ENCODE results near the gene FER.

Gene FER

DNA sequence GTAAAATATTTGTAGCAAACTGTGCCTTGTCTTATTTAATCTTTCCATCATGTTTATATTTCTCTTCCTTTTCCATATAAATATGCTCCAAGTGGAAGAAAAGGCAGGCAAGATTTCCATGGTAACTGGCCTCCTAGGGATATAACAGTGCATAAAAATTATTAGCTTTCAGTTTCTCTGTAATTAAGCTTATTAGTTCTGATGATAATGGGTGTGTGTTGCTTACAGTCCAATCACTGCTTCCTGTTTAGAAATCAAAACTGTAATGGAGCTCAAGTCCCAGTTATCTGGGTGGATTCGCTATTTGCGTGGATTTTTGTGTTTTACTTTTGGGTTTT lies 449.1 kb downstream of the FER start:
- Histone ChIP-seq H3K4me1 (no peaks in the 10 kb centered on the region), H3K27ac (no peak overlapping the region), H3K36me3 (no peaks in the 10 kb centered on the region), H3K4me3 (no peak overlapping the region), H3K27me3 (no peaks in the 10 kb centered on the region), H4K20me1 (no peaks in the 10 kb centered on the region), H3K9ac (no peak overlapping the region), H3K9me3 (no peaks in the 10 kb centered on the region), H3K4me2 (no peak overlapping the region)
- TF ChIP-seq Cebpa-rat (IDR thresholded peaks at IDR 0.05), result no peak

DNA sequence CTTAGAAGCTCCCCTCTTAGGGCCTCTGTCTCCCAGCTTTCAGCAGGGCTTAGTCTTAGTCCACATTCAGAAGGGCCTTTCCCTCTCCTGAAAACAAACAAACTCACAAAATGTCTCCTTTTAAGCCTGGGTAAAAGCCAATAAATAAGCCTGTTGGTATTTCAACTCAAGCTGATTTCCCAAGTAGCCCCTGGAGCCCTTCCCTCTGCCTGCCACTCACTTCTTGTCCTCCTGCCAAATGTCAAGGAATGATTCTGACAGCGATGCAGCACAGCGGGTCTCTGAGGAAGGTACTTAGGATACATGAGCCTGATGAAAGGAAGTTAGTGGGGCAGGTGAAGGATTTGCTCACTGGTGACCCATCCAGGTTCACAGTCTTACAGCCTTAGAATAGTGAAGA lies 451.6 kb downstream of the FER start:
- no peak overlapping the region for H3K4me3 ChIP-seq
- H3K9ac ChIP-seq, result no peak overlapping the region
- no peak for TF ChIP-seq Cebpa-rat (IDR thresholded peaks at IDR 0.05)
- H3K36me3 ChIP-seq, result no peaks in the 10 kb centered on the region
- H3K27me3 ChIP-seq, result no peaks in the 10 kb centered on the region
- H3K27ac ChIP-seq, result no peak overlapping the region
- H3K9me3 ChIP-seq, result no peaks in the 10 kb centered on the region
- H3K4me2 ChIP-seq, result no peak overlapping the region
- no peaks in the 10 kb centered on the region for H4K20me1 ChIP-seq
- no peaks in the 10 kb centered on the region for H3K4me1 ChIP-seq

DNA sequence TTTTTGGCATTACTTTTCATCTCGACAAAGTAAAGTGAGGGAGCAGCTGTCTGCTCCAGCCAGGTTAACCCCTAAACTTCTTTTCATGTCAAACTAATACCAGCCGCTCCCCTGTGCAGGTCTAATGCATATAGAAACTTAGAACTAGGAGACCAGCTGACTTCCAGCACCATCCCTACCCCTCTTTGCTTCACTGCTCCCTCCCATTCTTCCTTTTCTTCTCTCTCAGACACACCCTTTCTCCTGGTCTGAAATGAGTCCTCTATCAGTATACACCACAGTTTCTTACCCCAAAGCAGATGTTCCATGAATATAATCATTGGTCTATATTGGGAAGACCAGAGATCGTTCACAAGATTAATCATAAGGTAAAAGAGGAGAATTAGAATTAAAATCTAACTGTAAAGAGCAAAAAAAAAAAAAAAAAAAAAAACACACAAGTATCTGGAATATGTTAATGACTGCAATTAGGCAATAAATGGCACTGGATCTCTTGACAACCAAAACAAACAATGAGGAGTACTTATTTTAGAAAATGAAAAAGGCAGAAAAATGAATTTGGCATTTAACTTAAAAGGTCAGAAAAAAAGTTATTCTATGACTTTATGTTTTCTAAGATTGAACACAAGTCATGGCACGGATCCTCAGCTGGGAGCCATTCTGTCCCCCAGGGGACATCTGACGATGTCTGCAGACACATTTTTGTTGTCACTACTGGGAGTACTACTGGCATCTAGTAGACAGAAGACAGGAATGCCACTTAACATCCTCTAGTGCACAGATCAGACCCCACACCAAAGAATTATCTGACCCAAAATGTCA lies 452.3 kb downstream of the FER start:
- no peaks in the 10 kb centered on the region for H3K27me3 ChIP-seq
- H3K9me3 ChIP-seq, result peaks cover 6% of the 10 kb centered on the region; the same call in 1 of the 2 replicates
- no peak overlapping the region for H3K9ac ChIP-seq
- H3K27ac ChIP-seq, result no peak overlapping the region
- H3K36me3 ChIP-seq, result no peaks in the 10 kb centered on the region
- H4K20me1 ChIP-seq, result no peaks in the 10 kb centered on the region
- H3K4me1 ChIP-seq, result no peaks in the 10 kb centered on the region
- TF ChIP-seq Cebpa-rat (IDR thresholded peaks at IDR 0.05), result no peak
- H3K4me3 ChIP-seq, result no peak overlapping the region
- no peak overlapping the region for H3K4me2 ChIP-seq

DNA sequence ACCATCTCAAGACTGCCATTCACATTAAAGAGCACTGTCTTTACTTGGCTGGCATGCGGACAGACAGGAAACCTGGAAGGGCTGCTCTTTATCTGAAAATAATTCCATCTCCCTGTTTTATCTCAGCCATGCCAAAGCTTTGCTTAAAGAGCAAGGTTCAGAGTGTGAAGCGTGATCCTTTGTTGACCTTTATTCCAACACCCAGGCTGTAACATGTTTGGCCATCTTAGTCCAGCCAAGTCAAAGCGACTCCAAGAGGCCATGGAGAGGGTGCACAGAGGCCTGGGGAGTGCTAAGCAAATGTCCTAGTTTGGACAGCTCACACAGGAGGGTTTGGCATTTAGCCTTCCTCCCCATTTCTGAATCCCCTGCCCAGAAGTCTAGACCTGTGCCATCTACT lies 467.3 kb downstream of the FER start:
- H3K9me3 ChIP-seq, result peaks cover 11% of the 10 kb centered on the region; the same call in 1 of the 2 replicates
- H3K36me3 ChIP-seq, result no peaks in the 10 kb centered on the region
- H3K4me2 ChIP-seq, result no peak overlapping the region
- TF ChIP-seq Cebpa-rat (IDR thresholded peaks at IDR 0.05), result no peak
- H4K20me1 ChIP-seq, result no peaks in the 10 kb centered on the region
- no peak overlapping the region for H3K4me3 ChIP-seq
- H3K4me1 ChIP-seq, result no peaks in the 10 kb centered on the region
- H3K9ac ChIP-seq, result no peak overlapping the region
- H3K27ac ChIP-seq, result no peak overlapping the region
- H3K27me3 ChIP-seq, result no peaks in the 10 kb centered on the region

DNA sequence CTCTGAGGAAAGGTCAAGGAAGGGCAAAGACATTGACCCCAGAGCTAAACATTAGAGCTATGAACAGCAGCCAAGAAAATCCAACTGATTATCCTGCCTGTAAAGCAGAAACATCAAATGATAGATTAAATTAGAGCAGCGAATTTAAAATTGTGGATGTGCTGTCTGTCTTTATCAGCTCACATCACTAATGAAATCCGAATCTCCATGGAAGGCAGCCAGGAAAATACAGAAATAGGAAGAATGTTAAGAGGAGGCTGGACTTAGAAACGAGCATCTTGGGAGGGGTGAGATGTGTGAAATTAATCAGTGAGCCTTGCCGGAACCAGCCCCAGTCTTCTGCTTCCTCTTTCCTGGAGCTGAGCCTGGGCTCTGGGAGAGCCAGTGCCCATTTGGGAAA lies 471.1 kb downstream of the FER start:
- TF ChIP-seq Cebpa-rat (IDR thresholded peaks at IDR 0.05), result no peak
- no peak overlapping the region for H3K4me2 ChIP-seq
- no peaks in the 10 kb centered on the region for H3K27me3 ChIP-seq
- no peak overlapping the region for H3K27ac ChIP-seq
- no peaks in the 10 kb centered on the region for H4K20me1 ChIP-seq
- peaks cover 11% of the 10 kb centered on the region; the same call in 1 of the 2 replicates for H3K9me3 ChIP-seq
- H3K4me1 ChIP-seq, result no peaks in the 10 kb centered on the region
- H3K4me3 ChIP-seq, result no peak overlapping the region
- no peaks in the 10 kb centered on the region for H3K36me3 ChIP-seq
- no peak overlapping the region for H3K9ac ChIP-seq

DNA sequence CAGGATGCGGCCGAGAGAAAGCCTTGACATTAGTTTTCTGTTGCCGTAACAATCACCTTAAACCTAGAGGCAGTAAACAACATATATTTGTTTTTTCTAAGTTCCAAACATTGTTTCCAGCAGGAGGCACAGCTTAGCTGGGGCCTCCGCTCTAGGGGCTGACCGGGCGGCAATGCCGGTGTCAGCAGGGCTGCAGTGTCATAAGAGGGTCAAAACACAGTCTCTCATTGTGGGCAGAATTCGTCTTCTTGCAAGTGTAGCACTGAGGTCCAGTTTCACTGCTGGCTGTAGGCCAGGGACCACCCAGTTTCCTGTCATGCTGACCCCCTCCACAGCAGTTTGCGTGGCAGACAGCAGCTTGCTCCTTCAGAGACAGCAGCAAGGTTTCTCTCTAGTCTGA lies 475.8 kb downstream of the FER start:
- Histone ChIP-seq H3K9ac (no peak overlapping the region), H3K4me2 (no peak overlapping the region), H3K27ac (no peak overlapping the region), H3K4me3 (no peak overlapping the region), H3K36me3 (no peaks in the 10 kb centered on the region), H3K4me1 (no peaks in the 10 kb centered on the region), H3K27me3 (no peaks in the 10 kb centered on the region), H4K20me1 (no peaks in the 10 kb centered on the region), H3K9me3 (peaks cover 6% of the 10 kb centered on the region; the same call in 1 of the 2 replicates)
- TF ChIP-seq Cebpa-rat (IDR thresholded peaks at IDR 0.05), result no peak

DNA sequence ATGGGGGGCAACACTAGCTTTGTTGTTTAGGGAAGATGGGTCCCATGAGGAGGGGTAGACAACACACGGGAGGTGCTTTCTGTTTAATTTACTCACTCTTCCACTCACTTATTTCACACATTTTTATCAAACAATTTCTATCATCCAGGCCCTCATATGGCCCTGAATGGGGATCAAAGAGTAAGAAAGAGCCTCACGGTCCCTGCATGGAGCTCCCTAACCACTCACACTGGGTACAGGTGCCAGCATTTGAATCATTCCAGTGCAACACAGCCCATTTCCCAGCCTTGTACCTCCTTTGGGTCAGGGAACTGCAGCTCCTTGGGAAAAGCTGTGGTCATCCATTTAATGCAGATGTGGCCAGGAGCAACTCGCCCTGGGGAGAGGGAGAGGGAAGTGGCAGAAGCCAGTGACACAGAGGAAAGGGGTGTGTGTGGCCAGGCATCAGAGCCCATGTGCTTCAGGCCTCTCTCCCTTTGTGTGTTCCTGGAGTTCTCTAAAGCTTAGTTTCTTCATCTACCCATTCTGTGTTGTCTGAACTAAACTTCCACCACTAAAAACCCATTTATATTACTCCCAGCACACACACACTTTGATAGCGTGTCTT lies 476.7 kb downstream of the FER start:
- peaks cover under 1% of the 10 kb centered on the region; the same call in 1 of the 2 replicates for H3K9me3 ChIP-seq
- H3K27ac ChIP-seq, result no peak overlapping the region
- H3K4me3 ChIP-seq, result no peak overlapping the region
- no peak for TF ChIP-seq Cebpa-rat (IDR thresholded peaks at IDR 0.05)
- no peaks in the 10 kb centered on the region for H3K4me1 ChIP-seq
- H3K9ac ChIP-seq, result no peak overlapping the region
- no peaks in the 10 kb centered on the region for H4K20me1 ChIP-seq
- no peak overlapping the region for H3K4me2 ChIP-seq
- H3K36me3 ChIP-seq, result no peaks in the 10 kb centered on the region
- no peaks in the 10 kb centered on the region for H3K27me3 ChIP-seq

DNA sequence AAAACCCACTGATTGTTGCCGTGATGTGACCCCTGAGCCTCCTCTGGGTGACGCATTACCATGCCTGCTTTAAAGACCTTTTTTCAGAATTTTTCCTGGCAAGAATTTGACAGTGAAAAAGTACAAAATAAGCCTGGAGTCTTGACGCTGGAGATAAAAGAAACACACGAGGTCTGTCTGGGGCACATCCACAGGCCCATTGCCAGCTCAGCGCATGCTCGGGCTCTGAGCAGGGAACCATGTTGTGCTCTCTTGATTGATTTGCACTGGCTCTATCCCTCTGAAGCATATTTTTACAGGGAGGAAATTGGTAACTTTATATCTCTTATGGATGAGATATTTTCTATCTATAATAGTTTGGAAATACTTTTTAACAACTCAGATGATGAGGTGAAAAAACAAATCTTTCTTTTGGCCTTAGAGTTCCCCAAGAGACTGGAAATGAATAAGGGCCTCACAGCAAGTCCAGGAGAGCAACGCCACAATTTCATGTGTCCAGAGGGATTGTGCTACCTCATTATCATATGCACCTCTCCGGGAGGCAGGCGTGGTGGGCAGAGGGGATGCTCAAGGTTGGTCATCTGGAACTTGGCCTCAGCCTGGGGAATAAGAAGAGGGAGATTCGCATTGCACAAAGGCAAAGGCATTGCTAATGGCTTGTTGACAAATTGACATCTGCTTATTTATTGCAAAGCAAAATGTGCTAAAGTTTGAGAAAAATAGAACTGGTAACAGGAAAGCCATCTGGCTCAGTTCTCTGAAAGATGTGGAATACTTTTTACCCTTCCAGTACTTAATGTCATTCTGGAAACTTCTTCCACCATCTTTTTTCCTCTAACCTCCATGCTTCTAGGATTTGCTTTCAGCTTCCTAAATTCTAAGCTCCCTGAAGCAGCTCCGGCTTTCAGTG lies 478.3 kb downstream of the FER start:
- H3K27ac ChIP-seq, result no peak overlapping the region
- TF ChIP-seq Cebpa-rat (IDR thresholded peaks at IDR 0.05), result no peak
- no peaks in the 10 kb centered on the region for H3K9me3 ChIP-seq
- no peaks in the 10 kb centered on the region for H3K4me1 ChIP-seq
- no peaks in the 10 kb centered on the region for H3K36me3 ChIP-seq
- H4K20me1 ChIP-seq, result no peaks in the 10 kb centered on the region
- no peak overlapping the region for H3K9ac ChIP-seq
- no peak overlapping the region for H3K4me2 ChIP-seq
- H3K4me3 ChIP-seq, result no peak overlapping the region
- no peaks in the 10 kb centered on the region for H3K27me3 ChIP-seq

DNA sequence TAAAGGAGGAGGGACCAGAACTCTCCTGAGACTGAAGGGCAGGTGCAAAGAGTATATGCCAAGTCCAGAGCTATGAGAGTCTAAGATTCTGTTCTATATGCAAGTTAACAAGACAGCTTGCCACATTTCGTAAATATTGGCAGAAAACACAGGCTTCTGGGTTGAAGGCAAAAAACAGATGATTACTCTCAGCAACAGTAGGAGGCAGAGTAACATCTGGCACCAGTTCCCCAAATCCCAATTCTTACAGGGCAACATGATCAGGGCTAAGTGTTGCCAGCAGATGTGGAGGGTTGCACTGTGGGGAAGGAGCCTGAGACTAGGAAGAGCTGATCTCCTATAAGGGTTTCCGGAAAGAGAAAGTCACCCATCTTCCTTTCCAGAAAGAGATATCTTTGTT lies 482.7 kb downstream of the FER start:
- Histone ChIP-seq H3K9me3 (no peaks in the 10 kb centered on the region; the same call in 1 of the 2 replicates), H3K9ac (no peak overlapping the region), H3K4me3 (no peak overlapping the region), H3K27me3 (no peaks in the 10 kb centered on the region), H3K4me1 (no peaks in the 10 kb centered on the region), H3K36me3 (no peaks in the 10 kb centered on the region), H4K20me1 (no peaks in the 10 kb centered on the region), H3K4me2 (no peak overlapping the region), H3K27ac (no peak overlapping the region)
- TF ChIP-seq Cebpa-rat (IDR thresholded peaks at IDR 0.05), result no peak

DNA sequence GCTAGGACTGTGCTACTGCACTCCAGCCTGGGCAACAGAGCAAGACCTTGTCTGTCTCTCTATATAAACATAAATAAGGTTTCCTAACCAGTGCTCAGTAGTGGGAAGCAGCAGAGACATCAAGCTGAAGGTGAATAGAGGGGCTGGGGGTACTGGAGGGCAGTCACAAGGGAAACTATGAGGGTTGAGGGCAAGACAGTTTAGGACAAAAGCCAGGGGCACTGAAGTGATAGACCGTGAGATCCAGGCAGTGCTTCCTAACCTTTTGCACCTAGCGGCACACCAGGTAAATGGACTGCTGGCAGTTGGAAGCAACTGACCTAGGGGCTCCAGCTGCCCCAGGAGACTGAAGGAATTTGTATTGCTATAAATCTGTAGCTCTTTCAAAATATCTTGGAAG lies 483.6 kb downstream of the FER start:
- no peaks in the 10 kb centered on the region for H3K27me3 ChIP-seq
- H3K4me3 ChIP-seq, result no peak overlapping the region
- no peaks in the 10 kb centered on the region for H4K20me1 ChIP-seq
- H3K4me1 ChIP-seq, result no peaks in the 10 kb centered on the region
- TF ChIP-seq Cebpa-rat (IDR thresholded peaks at IDR 0.05), result no peak
- peaks cover 5% of the 10 kb centered on the region for H3K9me3 ChIP-seq
- H3K9ac ChIP-seq, result no peak overlapping the region
- no peak overlapping the region for H3K4me2 ChIP-seq
- no peak overlapping the region for H3K27ac ChIP-seq
- H3K36me3 ChIP-seq, result no peaks in the 10 kb centered on the region
